Uterus (tissue), 4 donors: ENCODE data around the gene INSRR. TPM values are rescaled to one million over a fixed set of nuclear protein-coding genes. Genes with fewer than 3 reads are reported as not detected.

ENCODE experiments used
- DNase-seq, 2 donors: peaks; one replicate each; pipeline ENCODE4 v3.0.0-alpha.2; 2019 to 2020
- H3K27ac ChIP-seq, 2 donors: fragments of 200-600 bp; sonication (generic); 1 replicate in 1 of 2; 2 replicates in 1 of 2; pipeline ENCODE4 v1.5.1; 2016 to 2018
- H3K27me3 ChIP-seq, 2 donors: fragments of 200-600 bp; sonication (generic); one replicate each; pipeline ENCODE4 v1.5.1; 2018 to 2019; ENCODE audit warnings: control low read depth in 1 of 2
- H3K36me3 ChIP-seq, 2 donors: fragments of 200-600 bp; sonication (generic); one replicate each; pipeline ENCODE4 v1.5.1; 2019; ENCODE audit warnings: control low read depth in 1 of 2
- H3K4me1 ChIP-seq, 2 donors: fragments of 200-600 bp; sonication (generic); one replicate each; pipeline ENCODE4 v1.5.1; 2018 to 2019; ENCODE audit warnings: control low read depth in 1 of 2
- H3K4me3 ChIP-seq, 2 donors: fragments of 200-600 bp; sonication (generic); 1 replicate in 1 of 2; 2 replicates in 1 of 2; pipeline ENCODE4 v1.5.1; 2018 to 2019; ENCODE audit warnings: mild to moderate bottlenecking in 1 of 2
- H3K9me3 ChIP-seq, 2 donors: fragments of 200-600 bp; sonication (generic); one replicate each; pipeline ENCODE4 v1.5.1; 2019; ENCODE audit warnings: control low read depth in 1 of 2
- CTCF ChIP-seq, 4 experiments: fragments of 200-600 bp in 2 of 4; fragments of 450-650 bp in 2 of 4; sonication (generic) in 2 of 4; IDR thresholded peaks; one replicate each; pipeline ENCODE4 v1.5.1; 2016 to 2019; ENCODE audit warnings: antibody characterized with exemption in 4 of 4, mild to moderate bottlenecking in 2 of 4, moderate library complexity in 1 of 4
- POLR2A ChIP-seq, 2 donors: fragments of 450-650 bp; IDR thresholded peaks; one replicate each; pipeline ENCODE4 v1.6.1; 2016; ENCODE audit warnings: antibody characterized with exemption in 2 of 2, mild to moderate bottlenecking in 1 of 2, moderate library complexity in 1 of 2
- intact Hi-C: fragments of 100-400 bp; cut with DNase I; formaldehyde crosslinking; loops from one replicate; pipeline ENCODE4 v1.15.1; 2023; ENCODE audit warnings: low total_unique reads
- total RNA-seq, 4 donors: library from RNA; depleted of rRNA in 3 of 4; stranded (reverse); fragments of >200 nt in 3 of 4; gene quantifications; one replicate each; pipeline versions ENCODE4 v1.1.0 to v1.2.4, GENCODE V29; 2014 to 2023
- donor health status: DM: yes; HTN: yes; CAD: no.

Gene INSRR
- total RNA-seq, 4 donors from 2014 or later: 1.2 TPM; not detected in 3

GRCh38 chr1:156823210-156823790 lies 35.6 kb downstream of the INSRR start:
- no peaks in the 10 kb centered on the region for H3K27me3 ChIP-seq
- no peaks in the 10 kb centered on the region for H3K9me3 ChIP-seq
- no peak overlapping the region for H3K4me3 ChIP-seq
- intact Hi-C loops: no loop called here
- no peak overlapping the region for H3K27ac ChIP-seq
- H3K36me3 ChIP-seq: no peaks in the 10 kb centered on the region
- TF ChIP-seq POLR2A (IDR thresholded peaks at IDR 0.05): no peak
- no peak for TF ChIP-seq CTCF (IDR thresholded peaks at IDR 0.05)
- no peaks in the 10 kb centered on the region for H3K4me1 ChIP-seq
- DNase-seq: no peak

- Histone ChIP-seq H3K27ac (no peak overlapping the region), H3K4me1 (no peaks in the 10 kb centered on the region), H3K36me3 (no peaks in the 10 kb centered on the region), H3K9me3 (no peaks in the 10 kb centered on the region), H3K4me3 (no peak overlapping the region), H3K27me3 (no peaks in the 10 kb centered on the region)
- TF ChIP-seq CTCF (IDR thresholded peaks at IDR 0.05) (no peak), POLR2A (IDR thresholded peaks at IDR 0.05) (no peak)
- DNase-seq: no peak
- intact Hi-C loops: no loop called here
Measured at GRCh38 chr1:156822680-156823079, 36.2 kb downstream of the INSRR start.

- TF ChIP-seq CTCF (IDR thresholded peaks at IDR 0.05): no peak
- TF ChIP-seq POLR2A (IDR thresholded peaks at IDR 0.05): no peak
- Histone ChIP-seq H3K9me3 (no peaks in the 10 kb centered on the region), H3K4me1 (no peaks in the 10 kb centered on the region), H3K27ac (no peak overlapping the region), H3K4me3 (no peak overlapping the region), H3K36me3 (no peaks in the 10 kb centered on the region), H3K27me3 (no peaks in the 10 kb centered on the region)
- no peak for DNase-seq
- intact Hi-C loops: no loop called here
Measured at GRCh38 chr1:156821801-156822200, 37.1 kb downstream of the INSRR start.

- intact Hi-C loops: no loop called here
- Histone ChIP-seq H3K36me3 (no peaks in the 10 kb centered on the region), H3K4me3 (no peak within 1 kb of the TSS), H3K27me3 (no peaks in the 10 kb centered on the region), H3K27ac (peak within 1 kb of the TSS; percentile 79 to 80), H3K9me3 (no peaks in the 10 kb centered on the region), H3K4me1 (peaks cover 4 to 7% of the 10 kb centered on the region in 2 donors)
- no peak for DNase-seq
- TF ChIP-seq POLR2A (IDR thresholded peaks at IDR 0.05) (no peak), CTCF (IDR thresholded peaks at IDR 0.05) (no peak)
Measured at GRCh38 chr1:156816561-156817328, 42.2 kb downstream of the INSRR start, which contains the start of gene SH2D2A. TSS of gene SH2D2A (minus strand) at chr1:156816848. CDS start at chr1:156816708, 140 bp downstream.

- no peak for DNase-seq
- no peaks in the 10 kb centered on the region for H3K27me3 ChIP-seq
- H3K4me1 ChIP-seq: peaks cover 4 to 7% of the 10 kb centered on the region in 2 donors
- H3K4me3 ChIP-seq: no peak overlapping the region
- no peaks in the 10 kb centered on the region for H3K9me3 ChIP-seq
- peak overlapping the region; percentile 79 to 80 for H3K27ac ChIP-seq
- TF ChIP-seq POLR2A (IDR thresholded peaks at IDR 0.05) (no peak), CTCF (IDR thresholded peaks at IDR 0.05) (no peak)
- intact Hi-C loops: no loop called here
- H3K36me3 ChIP-seq: no peaks in the 10 kb centered on the region
Measured at GRCh38 chr1:156815961-156816422, 42.9 kb downstream of the INSRR start.
